ENCODE results near the gene NPAS3.

- TF ChIP-seq CTCF (IDR thresholded peaks at IDR 0.05; ENCODE audit: low read depth, low read length, missing input control): no peak
- no peak for TF ChIP-seq RAD21 (IDR thresholded peaks at IDR 0.05)
- TF ChIP-seq SP1 (IDR thresholded peaks at IDR 0.05): no peak
- TF ChIP-seq JUND (IDR thresholded peaks at IDR 0.05): no peak
These were observed 769.0 kb downstream of the NPAS3 start for GRCh38 chr14:33707716-33708115.

Measured in liver (tissue), 3 donors.